GM19463 (cell line): Measurements from ENCODE around the gene PANK3.
"Not testable (repeated sequence)": the region's sequence is repeated elsewhere in the genome, so short reads cannot be mapped to it uniquely, and the experiment has no call there.

Source experiments
- ATAC-seq: cut with Tn5 transposase; IDR thresholded peaks from one replicate; pipeline ENCODE4 v1.9.1; 2021; ENCODE audit warnings: mild to moderate bottlenecking, moderate library complexity; ENCODE audit not compliant: unreplicated experiment

The PANK3 gene

GRCh38 chr5:168553377-168554130, 25.6 kb downstream of the PANK3 start:
- no peak for ATAC-seq

- ATAC-seq, result no peak
These were observed 27.0 kb downstream of the PANK3 start for GRCh38 chr5:168552146-168552545.

- no peak for ATAC-seq
These were observed 28.5 kb downstream of the PANK3 start for GRCh38 chr5:168550656-168551055.

GRCh38 chr5:168549554-168549953, 29.6 kb downstream of the PANK3 start:
- ATAC-seq, result no peak

- no peak for ATAC-seq
These were observed 42.0 kb downstream of the PANK3 start for GRCh38 chr5:168537176-168537575.

- not testable (repeated sequence) for ATAC-seq
These were observed 44.8 kb downstream of the PANK3 start for GRCh38 chr5:168534351-168534750.

GRCh38 chr5:168531987-168532864, 46.9 kb downstream of the PANK3 start:
- no peak for ATAC-seq

GRCh38 chr5:168531191-168531590, 48.0 kb downstream of the PANK3 start:
- ATAC-seq, result no peak

- no peak for ATAC-seq
These were observed 48.5 kb downstream of the PANK3 start for GRCh38 chr5:168530621-168531150.

- no peak for ATAC-seq
These were observed 49.6 kb downstream of the PANK3 start for GRCh38 chr5:168529374-168530234.

GRCh38 chr5:168528521-168529373, 50.4 kb downstream of the PANK3 start, which contains the start of gene FBLL1:
Gene FBLL1, plus strand, starts transcription at chr5:168529305. Its CDS starts 200 bp downstream, at chr5:168529505.
- no peak for ATAC-seq

GRCh38 chr5:168527756-168528295, 51.3 kb downstream of the PANK3 start:
- ATAC-seq, result no peak

GRCh38 chr5:168525856-168526255, 53.3 kb downstream of the PANK3 start:
- no peak for ATAC-seq

- ATAC-seq, result no peak
These were observed 65.2 kb downstream of the PANK3 start for GRCh38 chr5:168513861-168514428.

- no peak for ATAC-seq
These were observed 76.5 kb downstream of the PANK3 start for GRCh38 chr5:168502563-168503237.
